Stimulated activated CD8-positive, alpha-beta memory T cell treated with anti-CD3 and anti-CD28 coated beads, Interleukin-12 subunit alpha, Interleukin-12 subunit beta, amount 100 ng/mL, for 4 hours (primary cell): ENCODE data around the gene TRIM15.
A peak's percentile ranks its signal among the peaks of the same experiment; 100 is the strongest.
"Not testable (repeated sequence)": the region's sequence is repeated elsewhere in the genome, so short reads cannot be mapped to it uniquely, and the experiment has no call there.

ENCODE experiments used
- DNase-seq: peaks from one replicate; pipeline ENCODE4 v3.0.0-alpha.2; 2020; ENCODE audit warnings: low read depth

TRIM15 gene

DNA sequence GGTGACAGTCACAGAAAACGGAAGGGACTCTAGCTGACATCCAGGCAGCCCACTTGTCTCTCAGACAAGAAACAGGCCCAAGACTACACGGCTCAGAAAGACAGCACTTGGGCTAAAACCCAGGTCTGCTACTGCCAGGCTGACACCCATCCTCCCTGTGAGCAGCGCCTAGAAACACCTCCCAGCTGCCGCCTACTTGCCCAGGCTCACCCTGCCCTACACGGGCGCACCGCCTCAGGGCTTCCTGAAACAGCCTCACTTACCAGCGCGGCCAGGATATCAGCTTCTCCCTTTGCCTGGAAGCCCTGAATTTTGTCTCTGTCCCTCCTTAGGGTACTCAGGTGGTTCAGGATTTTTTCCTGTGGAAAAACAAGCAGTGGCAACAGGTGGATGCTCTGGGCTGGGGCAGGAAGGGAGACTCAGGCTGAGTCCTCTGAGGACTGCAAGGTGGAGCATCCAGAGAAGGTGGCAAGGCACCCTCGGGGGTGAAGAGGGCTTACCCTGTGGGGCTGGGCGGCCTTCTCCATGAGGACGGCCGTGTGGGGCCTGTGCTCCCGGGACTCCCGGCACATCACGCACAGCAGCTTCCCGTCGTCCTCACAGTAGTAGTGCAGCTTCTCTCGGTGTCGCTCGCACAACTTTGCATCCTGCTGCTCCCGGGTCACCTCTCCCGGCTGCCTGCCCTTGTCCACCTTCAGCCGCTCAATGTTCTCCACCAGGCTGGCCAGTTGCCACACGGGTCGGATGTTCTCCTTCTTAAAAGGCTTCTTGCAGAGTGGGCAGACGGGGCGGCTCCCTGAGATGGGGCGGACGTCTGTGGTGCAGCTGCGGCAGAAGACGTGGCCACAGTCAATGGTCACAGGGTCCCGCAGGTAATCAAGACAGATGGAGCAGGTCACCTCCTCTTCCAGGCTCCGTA lies 35.1 kb downstream of the TRIM15 start:
- no peak for DNase-seq

DNA sequence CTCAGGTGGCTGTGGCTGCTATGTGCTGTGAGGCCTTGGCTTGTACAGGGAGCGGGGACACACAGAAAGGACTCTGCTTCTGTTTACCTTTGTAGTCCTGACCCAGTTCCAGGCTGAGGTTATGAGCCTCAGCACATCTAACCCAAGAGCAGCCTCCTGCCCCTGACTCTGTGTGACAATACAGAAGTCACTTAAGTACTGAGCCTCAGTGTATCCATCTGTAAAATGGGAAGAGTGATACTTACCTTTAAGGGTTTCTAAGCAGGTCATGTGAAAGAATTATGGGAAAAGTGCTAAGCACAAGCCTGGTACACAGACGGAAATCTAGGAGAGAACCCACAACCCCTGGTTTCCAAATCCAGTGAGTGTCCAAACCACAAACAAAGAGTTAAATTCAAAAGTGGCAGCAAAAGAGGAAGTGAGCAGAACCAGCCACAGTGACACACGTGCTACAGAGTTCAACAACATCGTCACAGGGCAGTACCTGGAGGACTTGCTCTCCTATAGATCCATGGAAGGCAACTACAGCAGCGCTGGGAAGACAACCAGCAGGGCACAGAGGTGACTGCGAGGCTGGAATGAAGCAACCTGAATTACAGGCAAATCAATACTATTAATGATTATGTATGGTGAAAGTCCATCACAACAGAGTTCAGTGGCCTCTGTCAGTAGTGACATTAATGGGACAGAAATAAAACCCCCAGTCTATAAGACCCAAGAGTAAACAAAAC lies 37.4 kb downstream of the TRIM15 start:
- no peak for DNase-seq

DNA sequence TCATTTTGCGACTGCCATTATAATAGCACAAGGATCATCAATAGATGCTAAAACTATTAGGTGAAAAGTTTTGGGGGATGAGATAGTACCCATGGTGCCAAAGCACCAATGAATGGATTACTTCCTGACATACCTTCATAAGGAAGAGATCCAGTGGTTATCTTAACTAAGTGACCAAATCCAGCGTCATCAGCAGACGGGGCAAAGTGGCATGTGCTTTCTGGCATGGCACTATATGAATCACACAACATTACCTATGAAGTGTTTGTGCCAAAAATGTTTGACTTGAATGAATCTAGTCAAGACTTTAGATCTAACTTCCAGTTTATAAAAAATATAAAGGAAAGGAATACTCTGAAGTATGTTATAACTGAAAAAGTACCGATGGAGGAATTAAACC lies 39.0 kb downstream of the TRIM15 start:
- no peak for DNase-seq

DNA sequence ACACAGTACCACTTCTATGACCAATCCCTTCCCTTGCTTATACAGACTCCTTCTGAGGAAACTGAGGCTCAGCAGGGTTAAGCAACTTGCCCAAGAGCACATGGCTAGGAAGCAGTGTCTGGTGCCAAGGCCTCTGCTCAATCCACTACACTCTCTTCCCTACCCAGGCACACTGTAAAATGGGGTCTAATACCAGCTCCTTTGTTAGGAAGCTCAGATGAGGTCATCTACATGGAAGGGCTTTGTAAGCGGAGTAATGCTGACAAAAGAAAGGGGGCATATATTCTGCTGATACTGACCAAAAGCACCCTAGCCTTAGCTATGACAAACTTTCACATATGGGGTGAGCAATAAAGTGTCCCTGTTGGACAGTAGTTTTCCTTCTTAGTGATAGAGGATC lies 40.8 kb downstream of the TRIM15 start:
- no peak for DNase-seq

DNA sequence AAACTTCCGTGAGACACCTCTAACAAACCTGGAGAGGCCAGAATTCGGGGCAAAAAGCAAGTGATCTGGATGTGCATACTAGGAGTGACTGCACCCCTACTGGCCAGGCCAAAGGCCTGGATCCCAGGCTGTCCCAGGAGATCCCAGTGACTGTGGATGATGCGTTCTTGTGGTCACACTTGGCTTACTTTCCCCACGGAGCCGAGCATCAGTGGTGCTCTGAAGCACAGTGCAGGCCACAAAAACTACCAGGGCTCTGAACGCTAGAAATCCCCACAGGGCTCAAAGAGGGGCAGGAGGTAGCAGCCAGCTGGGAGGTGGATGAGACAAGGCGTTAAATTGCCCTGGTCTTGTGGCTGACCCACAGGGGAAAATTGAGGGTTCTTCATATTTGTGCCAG lies 42.8 kb downstream of the TRIM15 start:
- DNase-seq: no peak

DNA sequence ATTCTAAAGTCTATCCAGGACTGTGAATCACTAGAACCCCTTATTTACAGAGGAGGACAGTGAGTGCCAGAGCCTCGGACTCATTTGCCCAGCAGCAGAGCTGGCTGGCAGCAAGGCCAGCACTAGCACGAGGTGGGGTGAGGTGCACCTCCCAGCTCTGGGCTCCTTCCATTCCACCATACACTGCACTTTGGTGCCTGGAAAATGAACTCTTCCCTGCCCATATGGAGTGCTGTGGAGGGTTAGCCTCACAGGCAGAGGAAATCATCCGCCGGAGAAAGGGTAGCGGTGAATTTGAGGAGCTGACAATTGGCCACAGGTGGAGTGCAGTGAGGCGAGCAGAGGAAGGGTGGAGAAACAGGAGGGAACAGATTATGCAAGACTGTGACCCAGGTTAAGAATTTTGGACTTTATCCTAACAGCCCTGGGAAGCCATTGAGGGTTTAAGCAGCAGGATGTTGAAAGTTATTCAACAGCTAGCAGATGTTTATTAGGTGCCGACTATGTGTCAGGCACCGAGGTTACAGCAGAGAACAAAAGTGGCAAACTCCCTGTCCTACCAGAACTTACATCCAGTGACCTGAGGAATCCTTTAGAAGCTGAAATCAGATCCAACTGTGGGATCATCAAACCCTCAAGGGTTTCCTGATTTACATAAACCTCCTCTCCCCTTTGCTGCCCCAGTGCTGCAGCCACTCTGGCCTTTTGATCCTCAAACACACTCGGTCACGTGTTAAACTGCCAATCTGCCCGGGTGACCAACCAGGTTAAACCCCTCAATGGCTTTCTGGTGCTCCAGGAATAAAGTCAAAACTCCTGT lies 43.7 kb downstream of the TRIM15 start:
- no peak for DNase-seq

DNA sequence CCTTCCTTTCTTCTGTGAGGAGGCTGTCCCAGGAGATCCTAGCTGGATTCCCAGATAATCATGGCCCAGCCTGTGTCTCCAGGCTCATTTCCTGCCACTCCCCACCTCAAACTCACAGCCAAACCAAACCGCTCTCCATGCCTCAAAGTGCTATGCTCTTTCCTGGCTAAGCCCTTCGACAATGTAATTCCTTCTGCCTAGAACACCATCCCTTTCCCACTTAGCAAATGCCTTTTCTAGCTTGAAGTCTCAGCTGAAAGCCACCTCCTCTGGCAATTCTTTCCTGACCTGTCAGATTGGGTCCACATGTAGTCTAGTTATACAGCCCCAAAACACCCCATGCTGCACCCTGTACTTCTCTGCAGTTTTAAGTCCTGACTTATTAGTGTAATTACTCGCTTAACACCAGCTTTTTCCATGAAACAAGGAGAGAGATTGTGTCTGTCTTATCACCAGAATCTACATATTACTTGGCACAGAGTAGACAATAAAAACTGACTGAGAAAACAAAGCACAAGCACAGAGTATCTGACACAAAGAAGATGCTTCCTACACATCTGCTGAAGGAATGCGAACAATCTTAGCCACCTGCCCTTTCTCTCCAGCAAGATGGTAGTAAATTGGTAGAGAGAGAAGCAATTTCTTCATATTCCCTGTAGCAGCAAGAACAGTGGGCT lies 44.4 kb downstream of the TRIM15 start:
- DNase-seq: no peak

DNA sequence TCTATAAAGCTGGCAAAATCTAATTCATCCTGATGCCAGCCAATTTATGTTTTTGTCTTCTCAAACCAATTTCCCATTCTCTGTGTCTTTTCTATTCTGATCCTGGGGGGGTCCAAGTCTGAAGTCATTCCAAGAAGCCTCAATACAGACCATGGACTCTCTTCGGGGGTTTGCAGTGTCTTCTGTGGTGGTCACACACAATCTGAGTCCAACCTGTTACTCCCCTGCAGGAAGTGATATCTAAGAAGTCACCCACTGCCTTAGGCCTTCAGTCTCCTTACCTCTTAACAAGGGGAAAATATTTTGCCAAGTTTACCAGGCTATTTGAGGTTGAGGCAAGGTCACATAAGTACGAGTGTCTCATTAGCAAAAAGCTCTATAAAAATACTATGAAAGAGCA lies 48.0 kb downstream of the TRIM15 start:
- DNase-seq: no peak

DNA sequence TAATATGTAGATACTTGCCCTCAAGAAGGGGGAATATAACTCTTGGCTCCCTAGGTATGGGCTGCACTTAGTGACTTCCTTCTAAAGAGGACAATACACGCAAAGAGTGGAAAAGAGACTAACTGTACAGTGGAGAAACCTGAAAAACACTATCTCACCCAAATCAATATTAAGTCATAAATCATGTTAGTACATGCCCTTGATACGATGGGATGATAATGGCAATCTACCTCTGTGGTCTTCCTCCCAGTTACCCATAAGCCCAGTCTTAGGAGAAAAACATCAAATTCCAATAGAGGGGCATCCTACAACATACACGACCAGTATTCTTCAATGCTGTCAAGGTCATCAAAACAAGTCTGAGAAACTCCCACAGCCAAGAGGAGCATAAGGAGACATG lies 48.6 kb downstream of the TRIM15 start:
- DNase-seq: no peak

DNA sequence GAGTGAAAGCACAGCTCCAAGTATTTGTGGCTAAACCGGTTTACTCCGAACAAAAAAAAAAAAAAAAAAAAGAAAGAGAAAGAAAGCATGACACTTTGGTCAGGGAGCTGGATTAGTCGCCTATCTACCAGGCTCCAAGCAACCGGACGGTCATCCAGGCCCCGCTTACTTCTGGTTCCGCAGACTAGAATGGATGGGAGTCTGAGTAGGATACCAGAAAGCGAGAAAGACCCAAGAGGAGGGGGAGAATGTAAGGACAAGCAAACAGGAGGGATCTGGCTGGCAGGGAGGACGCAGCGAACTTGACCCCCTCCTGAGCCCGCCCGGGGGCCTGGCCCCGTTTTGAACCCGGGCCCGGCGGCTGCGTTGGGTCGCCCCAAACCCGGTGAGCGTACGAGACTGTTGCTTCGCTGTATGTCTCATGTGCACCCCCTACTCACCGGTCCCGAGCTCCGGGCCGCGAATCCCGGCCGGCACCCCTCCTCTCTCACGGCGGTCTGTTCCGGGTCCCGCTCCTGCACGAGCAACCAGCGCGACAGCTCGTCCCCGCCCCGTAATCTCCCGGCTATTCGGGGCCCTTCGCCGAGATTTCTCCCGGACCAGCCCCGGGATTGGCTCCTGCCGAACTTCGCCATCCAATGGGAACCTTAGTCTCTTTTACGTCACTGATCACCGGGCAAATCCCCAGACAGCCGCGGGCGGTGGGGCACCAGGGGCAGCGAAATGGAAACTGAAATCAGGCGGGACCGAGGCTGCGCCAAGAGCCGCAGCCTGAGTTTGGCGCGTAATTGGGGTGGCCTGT lies 49.7 kb downstream of the TRIM15 start, which contains the start of gene TRIM26:
Gene TRIM26, minus strand, starts transcription at position 542 of the 802 bp plus-strand sequence. CDS start 14,303 bp downstream, outside the sequence.
- peak; percentile 93 for DNase-seq

DNA sequence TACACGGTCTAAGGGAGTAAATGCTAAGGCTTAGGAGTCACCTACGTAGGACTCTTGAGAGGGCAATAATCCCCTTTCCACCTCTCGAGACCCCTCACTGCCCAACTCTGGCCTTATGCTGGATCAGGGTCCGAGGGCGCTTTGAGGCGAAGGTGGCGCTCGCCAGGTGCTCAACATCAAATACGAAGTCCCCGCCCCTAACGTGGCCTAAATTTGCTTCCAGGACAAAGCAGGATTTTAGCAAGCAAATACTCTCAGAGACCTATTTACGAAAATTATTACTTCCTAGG lies 50.3 kb downstream of the TRIM15 start:
- DNase-seq: no peak

DNA sequence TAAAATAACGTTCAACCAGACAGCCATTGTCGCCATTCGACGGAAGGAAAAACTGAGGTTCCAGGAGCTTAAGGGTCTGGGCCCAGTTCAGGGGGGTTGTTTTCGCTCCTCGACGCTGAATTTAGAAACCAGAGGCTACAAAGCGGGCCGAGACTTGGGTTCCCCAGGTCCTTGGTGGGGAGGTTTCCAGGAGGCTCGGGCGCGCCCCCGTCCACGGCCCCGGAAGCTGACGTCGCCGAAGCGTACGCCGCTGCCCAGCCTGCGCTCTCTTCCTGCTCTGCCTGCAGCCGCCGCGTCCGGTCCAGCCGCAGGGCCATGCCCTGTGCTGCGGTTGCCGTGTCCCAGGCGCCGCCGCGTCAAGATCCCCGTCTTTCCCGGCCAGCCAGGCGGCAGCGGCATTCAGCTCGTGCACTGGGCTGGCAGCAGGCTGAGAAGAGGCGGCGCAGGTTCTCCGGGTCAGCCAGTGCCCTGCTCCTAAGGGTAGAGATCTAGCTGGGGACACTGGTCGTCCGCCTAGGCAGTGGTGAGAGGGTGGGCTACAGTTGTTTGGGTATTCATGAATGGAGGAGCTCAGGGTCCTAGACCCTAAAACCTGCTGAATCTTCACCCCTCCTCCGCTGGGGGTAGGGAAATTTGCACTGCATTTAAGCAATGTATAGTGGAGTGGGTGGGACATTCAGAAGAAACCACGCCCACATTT lies 50.8 kb downstream of the TRIM15 start:
- DNase-seq: peak; percentile 65

DNA sequence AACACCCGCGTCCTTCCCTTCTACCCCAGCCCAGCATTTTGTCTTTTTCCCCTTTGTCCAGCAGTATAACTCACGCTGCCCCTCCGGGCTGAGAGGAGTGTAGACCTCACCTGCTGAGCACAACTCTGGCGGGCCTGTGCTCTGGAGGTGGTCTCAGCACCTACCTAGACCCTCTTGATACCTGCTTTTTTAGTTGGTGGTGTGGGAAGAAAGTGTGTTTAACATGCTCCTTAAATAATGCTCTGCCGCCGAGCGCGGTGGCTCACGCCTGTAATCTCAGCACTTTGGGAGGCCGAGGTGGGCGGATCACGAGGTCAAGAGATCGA lies 51.3 kb downstream of the TRIM15 start:
- no peak for DNase-seq

DNA sequence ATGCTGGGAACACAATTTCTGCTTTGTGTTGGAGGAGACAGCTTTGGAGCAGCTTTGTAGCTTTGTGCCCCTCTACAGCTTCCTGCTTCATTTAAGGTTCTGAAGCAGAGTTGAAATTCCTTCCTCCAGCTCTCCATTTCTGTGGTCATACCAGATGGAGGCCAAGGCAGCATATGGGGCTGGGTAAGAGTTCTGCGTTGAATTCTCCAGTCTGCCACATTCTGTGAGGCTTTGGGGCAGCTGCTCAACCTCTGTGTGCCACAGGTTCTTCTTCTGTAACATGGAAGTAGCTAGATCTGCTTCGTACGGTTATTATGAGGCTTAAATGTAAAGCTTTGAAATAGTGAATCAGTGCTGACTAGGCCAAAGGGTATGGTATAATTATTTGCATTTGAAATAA lies 52.8 kb downstream of the TRIM15 start:
- no peak for DNase-seq

DNA sequence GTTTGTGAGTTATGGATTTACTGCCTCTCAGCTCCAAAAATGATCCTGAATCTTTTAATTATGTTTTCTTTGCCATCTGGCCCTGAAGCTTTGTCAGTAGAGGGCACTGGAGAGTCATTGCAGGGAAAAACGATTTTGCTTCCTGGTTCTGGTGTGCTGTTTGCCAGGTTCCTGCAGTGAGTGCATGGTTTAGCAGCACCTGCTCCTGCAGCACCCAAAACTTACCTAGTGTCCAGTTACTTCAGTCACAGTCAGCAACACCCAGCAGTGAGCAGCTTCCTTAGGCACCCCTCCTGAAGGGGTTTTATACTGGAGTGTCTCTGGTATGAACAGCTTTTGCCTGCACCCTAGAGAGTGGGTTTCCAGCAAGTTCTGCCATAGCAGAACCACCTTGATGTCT lies 55.9 kb downstream of the TRIM15 start:
- no peak for DNase-seq

DNA sequence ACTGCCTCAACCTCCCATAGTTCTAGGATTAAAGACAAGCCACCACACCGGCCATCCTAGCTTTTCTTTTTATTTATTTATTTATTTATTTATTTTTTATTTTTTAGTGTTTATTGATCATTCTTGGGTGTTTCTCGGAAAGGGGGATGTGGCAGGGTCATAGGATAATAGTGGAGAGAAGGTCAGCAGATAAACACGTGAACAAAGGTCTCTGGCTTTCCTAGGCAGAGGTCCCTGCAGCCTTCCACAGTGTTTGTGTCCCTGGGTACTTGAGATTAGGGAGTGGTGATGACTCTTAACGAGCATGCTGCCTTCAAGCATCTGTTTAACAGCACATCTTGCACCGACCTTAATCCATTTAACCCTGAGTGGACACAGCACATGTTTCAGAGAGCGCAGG lies 58.0 kb downstream of the TRIM15 start:
- DNase-seq: not testable (repeated sequence)

DNA sequence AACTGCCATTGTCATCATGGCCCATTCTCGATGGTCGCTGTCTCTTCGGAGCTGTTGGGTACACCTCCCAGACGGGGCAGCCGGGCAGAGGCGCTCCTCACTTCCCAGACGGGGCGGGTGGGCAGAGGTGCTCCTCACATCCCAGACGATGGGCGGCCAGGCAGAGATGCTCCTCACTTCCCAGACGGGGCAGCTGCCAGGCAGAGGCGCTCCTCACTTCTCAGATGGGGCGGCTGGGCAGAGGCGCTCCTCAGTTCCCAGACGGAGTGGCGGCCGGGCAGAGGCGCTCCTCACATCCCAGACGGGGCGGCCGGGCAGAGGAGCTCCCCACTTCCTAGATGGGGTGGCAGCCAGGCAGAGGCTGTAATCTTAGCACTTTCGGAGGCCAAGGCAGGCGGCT lies 58.6 kb downstream of the TRIM15 start:
- not testable (repeated sequence) for DNase-seq
